Measurements from ENCODE around the gene MPL.

The MPL gene

DNA sequence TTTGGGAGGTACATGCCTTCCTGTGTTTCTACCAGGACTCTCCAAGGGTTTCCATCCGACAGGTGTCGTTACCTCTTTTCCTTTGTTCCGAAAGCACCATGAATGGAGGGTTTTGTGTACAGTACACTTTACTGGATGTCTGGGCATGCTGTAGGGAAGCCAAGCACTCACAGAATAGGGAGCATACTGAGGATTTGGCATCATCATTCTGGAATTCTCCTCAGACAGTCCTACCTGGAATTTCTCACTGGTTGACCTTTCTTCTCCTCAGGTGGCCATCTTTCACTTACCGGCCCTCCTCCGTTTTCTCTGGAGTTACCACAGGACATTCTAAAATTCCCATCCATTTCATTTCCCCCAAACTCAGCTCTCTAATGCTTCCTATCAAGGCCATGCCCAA, 5.9 kb upstream of the MPL start:
- FAIRE-seq (no peak), DNase-seq (ENCODE audit: insufficient read length) (no peak)
- TF ChIP-seq TAF1 (IDR thresholded peaks at IDR 0.05; ENCODE audit: borderline replicate concordance, low read depth, low read length) (no peak), POLR2A (IDR thresholded peaks at IDR 0.05; ENCODE audit: low read depth, low read length) (no peak), POLR2AphosphoS5 (IDR thresholded peaks at IDR 0.05; ENCODE audit: low read depth, low read length) (no peak)

DNA sequence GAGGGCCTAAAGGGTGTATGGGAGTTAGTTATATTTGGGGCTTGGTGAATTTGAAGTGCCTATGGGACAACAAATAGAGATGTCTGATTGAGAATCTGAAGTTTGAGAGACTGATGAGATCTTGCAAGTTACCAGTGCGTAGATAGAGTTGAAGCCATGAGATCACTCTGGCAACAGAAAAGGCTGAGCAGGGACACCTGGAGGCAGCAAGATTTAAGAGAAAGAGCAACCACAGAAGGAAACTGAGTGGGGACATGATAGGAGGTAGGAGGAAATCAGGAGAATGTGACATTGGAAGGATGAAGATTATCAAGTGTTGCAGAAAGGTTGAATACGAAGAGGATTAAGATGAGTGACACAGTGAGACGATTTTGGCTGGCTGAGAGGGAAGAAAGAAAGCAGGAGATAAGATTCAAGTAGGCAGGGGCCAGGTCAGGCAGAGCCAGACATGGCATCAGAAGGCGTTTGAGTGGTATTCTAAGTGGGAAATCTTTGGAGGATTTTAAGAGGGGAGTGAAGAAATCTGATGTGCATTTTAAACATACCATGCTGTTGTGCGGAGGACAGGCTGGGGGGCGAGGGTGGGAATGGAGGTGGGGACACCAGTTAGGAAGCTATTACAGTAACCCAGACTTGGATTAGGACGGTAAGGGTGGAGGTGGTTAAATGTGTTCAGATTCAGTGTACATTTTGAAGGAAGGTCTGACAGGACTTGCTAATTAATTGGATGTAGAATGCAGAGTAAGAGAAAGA, 3.0 kb upstream of the MPL start:
- no peak for FAIRE-seq

DNA sequence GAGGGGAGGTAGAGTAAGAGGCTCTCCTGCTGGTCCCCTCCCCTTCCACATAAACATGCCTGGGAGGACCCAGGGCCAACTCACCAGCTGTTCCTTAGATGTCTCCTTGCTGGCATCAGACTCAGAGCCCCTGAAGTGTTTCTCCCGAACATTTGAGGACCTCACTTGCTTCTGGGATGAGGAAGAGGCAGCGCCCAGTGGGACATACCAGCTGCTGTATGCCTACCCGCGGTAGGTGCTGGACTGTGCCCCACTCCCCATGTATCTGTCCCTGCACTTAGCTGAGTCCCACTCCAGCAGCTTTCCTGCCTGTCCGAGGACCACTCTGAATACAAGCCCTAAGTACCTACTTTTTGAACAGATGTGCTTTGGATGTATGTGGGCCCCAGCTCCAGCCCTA, 383 bp downstream of the MPL start:
- FAIRE-seq (no peak), DNase-seq (ENCODE audit: insufficient read length) (no peak)
- TF ChIP-seq POLR2A (IDR thresholded peaks at IDR 0.05; ENCODE audit: low read depth, low read length) (no peak), POLR2AphosphoS5 (IDR thresholded peaks at IDR 0.05; ENCODE audit: low read depth, low read length) (no peak), TAF1 (IDR thresholded peaks at IDR 0.05; ENCODE audit: borderline replicate concordance, low read depth, low read length) (no peak)

More for the DNA sequence above, 3.0 kb upstream of the MPL start:
- DNase-seq (ENCODE audit: insufficient read length) = no peak
- TF ChIP-seq TAF1 (IDR thresholded peaks at IDR 0.05; ENCODE audit: borderline replicate concordance, low read depth, low read length) = no peak
- TF ChIP-seq POLR2A (IDR thresholded peaks at IDR 0.05; ENCODE audit: low read depth, low read length) = no peak
- TF ChIP-seq POLR2AphosphoS5 (IDR thresholded peaks at IDR 0.05; ENCODE audit: low read depth, low read length) = no peak

DNA sequence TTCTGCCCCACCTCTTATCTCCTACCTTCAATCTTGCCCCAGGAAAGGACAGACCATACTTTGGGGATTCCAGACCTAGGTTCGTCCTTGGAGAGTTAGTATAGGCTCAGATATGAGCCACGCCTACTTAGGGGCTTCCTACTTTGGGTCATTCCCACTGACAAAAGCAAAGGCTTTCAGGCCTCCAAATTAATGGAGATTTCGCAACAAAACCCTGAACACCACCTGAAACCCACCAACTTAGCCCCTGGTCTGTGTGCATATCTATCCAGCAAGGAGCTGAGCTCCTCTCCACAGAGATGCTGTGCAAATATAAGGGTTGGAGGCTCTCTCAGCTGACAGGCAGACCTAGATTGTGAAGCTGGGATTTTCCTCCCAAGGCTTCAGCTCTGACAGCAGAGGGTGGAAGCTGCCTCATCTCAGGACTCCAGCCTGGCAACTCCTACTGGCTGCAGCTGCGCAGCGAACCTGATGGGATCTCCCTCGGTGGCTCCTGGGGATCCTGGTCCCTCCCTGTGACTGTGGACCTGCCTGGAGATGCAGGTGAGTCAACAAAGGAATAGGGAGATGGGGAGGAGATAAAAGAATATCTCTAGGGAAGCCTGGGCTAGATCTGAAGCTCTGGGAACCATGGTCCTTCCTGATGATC, 2.1 kb downstream of the MPL start:
- FAIRE-seq (no peak), DNase-seq (ENCODE audit: insufficient read length) (no peak)

DNA sequence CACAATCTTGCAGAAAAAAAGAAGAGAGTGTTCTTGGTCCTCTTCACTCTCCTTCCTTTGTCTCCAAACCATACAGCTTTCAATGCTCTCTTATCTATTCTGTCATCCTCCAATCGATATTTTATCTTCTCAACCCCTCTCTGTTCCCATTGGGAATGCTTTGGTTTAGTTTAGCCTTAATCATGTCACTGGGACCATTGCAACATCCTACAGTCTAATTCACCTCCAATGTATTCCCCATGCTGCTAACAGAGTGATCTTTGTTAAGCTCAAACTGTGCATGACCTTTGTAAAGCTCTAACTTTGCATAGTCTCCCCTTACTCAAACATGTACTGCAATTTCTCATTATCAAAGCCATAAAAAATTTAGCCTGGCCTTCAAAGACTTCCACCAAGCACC, 2.9 kb downstream of the MPL start:
- FAIRE-seq (no peak), DNase-seq (ENCODE audit: insufficient read length) (no peak)
- TF ChIP-seq TAF1 (IDR thresholded peaks at IDR 0.05; ENCODE audit: borderline replicate concordance, low read depth, low read length) (no peak), POLR2A (IDR thresholded peaks at IDR 0.05; ENCODE audit: low read depth, low read length) (no peak), POLR2AphosphoS5 (IDR thresholded peaks at IDR 0.05; ENCODE audit: low read depth, low read length) (no peak)

More for the DNA sequence above, 2.1 kb downstream of the MPL start:
- TF ChIP-seq POLR2A (IDR thresholded peaks at IDR 0.05; ENCODE audit: low read depth, low read length) = no peak
- no peak for TF ChIP-seq TAF1 (IDR thresholded peaks at IDR 0.05; ENCODE audit: borderline replicate concordance, low read depth, low read length)
- no peak for TF ChIP-seq POLR2AphosphoS5 (IDR thresholded peaks at IDR 0.05; ENCODE audit: low read depth, low read length)

GRCh38 chr1:43344267-43344850, 6.7 kb downstream of the MPL start:
- DNase-seq (ENCODE audit: insufficient read length) (no peak), FAIRE-seq (no peak)
- TF ChIP-seq POLR2A (IDR thresholded peaks at IDR 0.05; ENCODE audit: low read depth, low read length) (no peak), TAF1 (IDR thresholded peaks at IDR 0.05; ENCODE audit: borderline replicate concordance, low read depth, low read length) (no peak), POLR2AphosphoS5 (IDR thresholded peaks at IDR 0.05; ENCODE audit: low read depth, low read length) (no peak)

GRCh38 chr1:43345120-43345519, 7.5 kb downstream of the MPL start:
- DNase-seq (ENCODE audit: insufficient read length) (no peak), FAIRE-seq (no peak)
- TF ChIP-seq POLR2AphosphoS5 (IDR thresholded peaks at IDR 0.05; ENCODE audit: low read depth, low read length) (no peak), TAF1 (IDR thresholded peaks at IDR 0.05; ENCODE audit: borderline replicate concordance, low read depth, low read length) (no peak), POLR2A (IDR thresholded peaks at IDR 0.05; ENCODE audit: low read depth, low read length) (no peak)

- TF ChIP-seq POLR2AphosphoS5 (IDR thresholded peaks at IDR 0.05; ENCODE audit: low read depth, low read length) = no peak
- FAIRE-seq = no peak
- DNase-seq (ENCODE audit: insufficient read length) = no peak
Observed at GRCh38 chr1:43346636-43347035, 9.0 kb downstream of the MPL start.

DNA sequence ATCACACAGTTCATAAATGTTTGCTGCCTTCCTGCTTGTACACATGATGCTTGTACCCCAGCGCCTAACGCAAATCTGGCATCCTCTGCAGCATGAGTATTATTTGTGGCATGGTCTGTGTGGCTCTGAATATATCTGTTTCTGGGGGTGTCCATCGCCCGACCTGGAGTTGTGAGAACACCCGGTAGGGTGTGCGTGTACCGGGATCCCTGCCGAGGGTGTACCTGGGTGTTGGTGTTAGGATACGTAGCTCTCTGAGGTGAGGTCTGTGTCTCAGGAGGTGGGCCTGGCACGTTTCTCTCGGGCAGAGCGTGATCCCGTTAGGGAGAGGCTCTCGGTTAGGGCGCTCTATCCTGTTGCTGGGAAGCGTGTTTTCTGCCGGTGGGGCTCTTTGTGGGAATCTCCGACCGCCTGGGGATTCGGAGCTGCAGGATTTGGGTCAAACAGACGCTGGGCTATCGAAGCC, 10.8 kb downstream of the MPL start:
- no peak for DNase-seq (ENCODE audit: insufficient read length)
- TF ChIP-seq TAF1 (IDR thresholded peaks at IDR 0.05; ENCODE audit: borderline replicate concordance, low read depth, low read length) = no peak
- TF ChIP-seq POLR2AphosphoS5 (IDR thresholded peaks at IDR 0.05; ENCODE audit: low read depth, low read length) = no peak
- no peak for TF ChIP-seq POLR2A (IDR thresholded peaks at IDR 0.05; ENCODE audit: low read depth, low read length)
- no peak for FAIRE-seq

- TF ChIP-seq TAF1 (IDR thresholded peaks at IDR 0.05; ENCODE audit: borderline replicate concordance, low read depth, low read length) = no peak
- no peak for TF ChIP-seq POLR2AphosphoS5 (IDR thresholded peaks at IDR 0.05; ENCODE audit: low read depth, low read length)
- TF ChIP-seq POLR2A (IDR thresholded peaks at IDR 0.05; ENCODE audit: low read depth, low read length) = no peak
- FAIRE-seq = no peak
- DNase-seq (ENCODE audit: insufficient read length) = no peak
Observed at GRCh38 chr1:43348809-43349593, 11.4 kb downstream of the MPL start.

GRCh38 chr1:43349594-43350306, 12.1 kb downstream of the MPL start:
- TF ChIP-seq TAF1 (IDR thresholded peaks at IDR 0.05; ENCODE audit: borderline replicate concordance, low read depth, low read length) (no peak), POLR2A (IDR thresholded peaks at IDR 0.05; ENCODE audit: low read depth, low read length) (no peak), POLR2AphosphoS5 (IDR thresholded peaks at IDR 0.05; ENCODE audit: low read depth, low read length) (no peak)
- FAIRE-seq (no peak), DNase-seq (ENCODE audit: insufficient read length) (no peak)
